Measurements from ENCODE around the gene DUSP23. TPM values are rescaled to one million over a fixed set of nuclear protein-coding genes. Genes with fewer than 3 reads are reported as not detected.

The DUSP23 gene
- total and polyA plus RNA-seq, 5 experiments from 2014 or later: 13.0 to 57.7 (median 50.0) TPM

- POLR2A ChIA-PET: no interaction called here
- H3K9me3 Mint-ChIP-seq: peaks cover 0 to 22% (median 4%) of the 10 kb centered on the region in 9 donors
- peak overlapping the region in 3 of 10 donors; percentile 46 to 75 (median 52) for H3K27ac Mint-ChIP-seq
- ATAC-seq (no peak), DNase-seq (no peak)
- H3K36me3 Mint-ChIP-seq: peaks cover 0 to 4% (median 4%) of the 10 kb centered on the region in 3 donors
- H3K4me3 Mint-ChIP-seq: no peak overlapping the region
- no peaks in the 10 kb centered on the region for H3K27me3 Mint-ChIP-seq
- peaks cover 39 to 65% (median 57%) of the 10 kb centered on the region in 4 donors for H3K4me1 Mint-ChIP-seq
Measured at GRCh38 chr1:159823406-159823805, 42.6 kb downstream of the DUSP23 start.

GRCh38 chr1:159825564-159825963 is 44.8 kb downstream of the DUSP23 start:
- H3K36me3 Mint-ChIP-seq: peaks cover 0 to 11% (median 11%) of the 10 kb centered on the region in 3 donors
- no peak for DNase-seq
- peak overlapping the region; percentile 3 to 77 (median 64) for H3K4me3 Mint-ChIP-seq
- peaks cover 48 to 85% (median 73%) of the 10 kb centered on the region in 4 donors for H3K4me1 Mint-ChIP-seq
- H3K9me3 Mint-ChIP-seq: peaks cover 0 to 35% (median 9%) of the 10 kb centered on the region in 9 donors
- peak in 1 of 2 donors; percentile 16 for ATAC-seq
- POLR2A ChIA-PET: interaction anchor here (1.3 kb wide), 1 partner anchor 97 kb away, joined by 5 read pairs; no protein-coding TSS in a partner anchor
- H3K27me3 Mint-ChIP-seq: no peaks in the 10 kb centered on the region
- H3K27ac Mint-ChIP-seq: peak overlapping the region; percentile 54 to 81 (median 76)

- no peaks in the 10 kb centered on the region for H3K27me3 Mint-ChIP-seq
- POLR2A ChIA-PET: interaction anchor here (0.6 to 1.4 kb wide), 4 partner anchors 13 to 99 kb away, joined by 3 to 6 read pairs (median 4); partner anchors contain the start of gene TAGLN2
- peak in 8 of 10 donors; percentile 2 to 70 (median 34) for DNase-seq
- H3K4me3 Mint-ChIP-seq: peak within 1 kb of the TSS; percentile 31 to 77 (median 64)
- peaks cover 0 to 35% (median 9%) of the 10 kb centered on the region in 9 donors for H3K9me3 Mint-ChIP-seq
- ATAC-seq: peak; percentile 75 to 86
- H3K36me3 Mint-ChIP-seq: peaks cover 0 to 11% (median 11%) of the 10 kb centered on the region in 3 donors
- peak within 1 kb of the TSS; percentile 54 to 90 (median 77) for H3K27ac Mint-ChIP-seq
- peaks cover 48 to 85% (median 71%) of the 10 kb centered on the region in 4 donors for H3K4me1 Mint-ChIP-seq
Measured at GRCh38 chr1:159826441-159827101, 45.8 kb downstream of the DUSP23 start, which contains the start of gene SLAMF8. TSS of gene SLAMF8 (plus strand) at chr1:159826873. CDS start at chr1:159826899, 26 bp downstream.

- no peak for ATAC-seq
- Mint-ChIP-seq H3K36me3 (peaks cover 0 to 11% (median 11%) of the 10 kb centered on the region in 3 donors), H3K27ac (peak overlapping the region; percentile 54 to 90 (median 77)), H3K4me3 (peak overlapping the region; percentile 31 to 77 (median 64)), H3K9me3 (peaks cover 0 to 35% (median 9%) of the 10 kb centered on the region in 9 donors), H3K27me3 (no peaks in the 10 kb centered on the region), H3K4me1 (peaks cover 48 to 81% (median 69%) of the 10 kb centered on the region in 4 donors)
- DNase-seq: no peak
- POLR2A ChIA-PET: interaction anchor here (0.6 to 1.4 kb wide), 4 partner anchors 11 to 46 kb away, joined by 3 to 6 read pairs (median 4); no protein-coding TSS in a partner anchor
Measured at GRCh38 chr1:159827102-159827490, 46.3 kb downstream of the DUSP23 start.

- peak overlapping the region in 9 of 10 donors; percentile 1 to 77 (median 52) for H3K4me3 Mint-ChIP-seq
- DNase-seq (peak in 2 of 10 donors; percentile 21 to 49), ATAC-seq (no peak)
- peaks cover 0 to 35% (median 9%) of the 10 kb centered on the region in 9 donors for H3K9me3 Mint-ChIP-seq
- POLR2A ChIA-PET: interaction anchor here (0.6 to 1.1 kb wide), 4 partner anchors 10 to 45 kb away, joined by 3 to 5 read pairs (median 4); no protein-coding TSS in a partner anchor
- no peaks in the 10 kb centered on the region for H3K27me3 Mint-ChIP-seq
- peaks cover 0 to 11% (median 11%) of the 10 kb centered on the region in 3 donors for H3K36me3 Mint-ChIP-seq
- H3K4me1 Mint-ChIP-seq: peaks cover 46 to 76% (median 68%) of the 10 kb centered on the region in 4 donors
- H3K27ac Mint-ChIP-seq: peak overlapping the region in 6 of 10 donors; percentile 8 to 80 (median 72)
Measured at GRCh38 chr1:159827549-159827948, 46.8 kb downstream of the DUSP23 start.

- DNase-seq: no peak
- Mint-ChIP-seq H3K4me1 (peaks cover 44 to 71% (median 66%) of the 10 kb centered on the region in 4 donors), H3K36me3 (peaks cover 0 to 11% (median 11%) of the 10 kb centered on the region in 3 donors), H3K9me3 (peaks cover 0 to 35% (median 9%) of the 10 kb centered on the region in 9 donors), H3K27ac (peak overlapping the region in 2 of 10 donors; percentile 59 to 74), H3K27me3 (no peaks in the 10 kb centered on the region), H3K4me3 (peak overlapping the region in 6 of 10 donors; percentile 18 to 77 (median 34))
- POLR2A ChIA-PET: interaction anchor here (0.9 kb wide), 2 partner anchors 25 to 97 kb away, joined by 3 to 4 read pairs; partner anchors contain the start of gene TAGLN2
- ATAC-seq: no peak
Measured at GRCh38 chr1:159828176-159828575, 47.4 kb downstream of the DUSP23 start.

GRCh38 chr1:159828581-159829272 is 48.0 kb downstream of the DUSP23 start:
- no peak for ATAC-seq
- H3K27ac Mint-ChIP-seq: peak overlapping the region in 5 of 10 donors; percentile 21 to 74 (median 42)
- H3K36me3 Mint-ChIP-seq: peaks cover 0 to 13% (median 13%) of the 10 kb centered on the region in 3 donors
- no peak for DNase-seq
- no peaks in the 10 kb centered on the region for H3K27me3 Mint-ChIP-seq
- H3K9me3 Mint-ChIP-seq: peaks cover 0 to 35% (median 9%) of the 10 kb centered on the region in 9 donors
- H3K4me3 Mint-ChIP-seq: peak overlapping the region in 7 of 10 donors; percentile 1 to 77 (median 29)
- H3K4me1 Mint-ChIP-seq: peaks cover 40 to 66% (median 62%) of the 10 kb centered on the region in 4 donors
- POLR2A ChIA-PET: interaction anchor here (0.9 kb wide), 2 partner anchors 25 to 96 kb away, joined by 3 to 4 read pairs; partner anchors contain the start of gene TAGLN2

GRCh38 chr1:159829273-159829634 is 48.5 kb downstream of the DUSP23 start:
- ATAC-seq: no peak
- POLR2A ChIA-PET: no interaction called here

GRCh38 chr1:159829822-159830465 is 49.2 kb downstream of the DUSP23 start:
- ATAC-seq: no peak
- no peak for DNase-seq
- Mint-ChIP-seq H3K27me3 (no peaks in the 10 kb centered on the region), H3K9me3 (peaks cover 0 to 35% (median 9%) of the 10 kb centered on the region in 9 donors), H3K27ac (peak overlapping the region in 1 of 10 donors; percentile 53), H3K36me3 (peaks cover 0 to 15% (median 15%) of the 10 kb centered on the region in 3 donors), H3K4me3 (peak overlapping the region in 1 of 10 donors; percentile 45), H3K4me1 (peaks cover 33 to 54% (median 51%) of the 10 kb centered on the region in 4 donors)
- POLR2A ChIA-PET: no interaction called here

More at GRCh38 chr1:159829273-159829634, 48.5 kb downstream of the DUSP23 start:
- Mint-ChIP-seq H3K36me3 (peaks cover 0 to 15% (median 15%) of the 10 kb centered on the region in 3 donors), H3K27ac (peak overlapping the region in 4 of 10 donors; percentile 42 to 67 (median 48)), H3K4me3 (peak overlapping the region in 6 of 10 donors; percentile 1 to 64 (median 43)), H3K27me3 (no peaks in the 10 kb centered on the region), H3K4me1 (peaks cover 40 to 61% (median 58%) of the 10 kb centered on the region in 4 donors), H3K9me3 (peaks cover 0 to 35% (median 9%) of the 10 kb centered on the region in 9 donors)
- no peak for DNase-seq

GRCh38 chr1:159830722-159831121 is 50.0 kb downstream of the DUSP23 start:
- H3K4me3 Mint-ChIP-seq: no peak overlapping the region
- DNase-seq (no peak), ATAC-seq (no peak)
- H3K36me3 Mint-ChIP-seq: peaks cover 4 to 17% (median 15%) of the 10 kb centered on the region in 3 donors
- H3K27me3 Mint-ChIP-seq: no peaks in the 10 kb centered on the region
- H3K9me3 Mint-ChIP-seq: peaks cover 0 to 35% (median 9%) of the 10 kb centered on the region in 9 donors
- POLR2A ChIA-PET: no interaction called here
- H3K4me1 Mint-ChIP-seq: peaks cover 27 to 47% (median 43%) of the 10 kb centered on the region in 4 donors
- H3K27ac Mint-ChIP-seq: peak overlapping the region in 1 of 10 donors; percentile 14

GRCh38 chr1:159831412-159832141 is 50.8 kb downstream of the DUSP23 start:
- H3K27me3 Mint-ChIP-seq: no peaks in the 10 kb centered on the region
- DNase-seq (no peak), ATAC-seq (no peak)
- H3K4me1 Mint-ChIP-seq: peaks cover 18 to 38% (median 34%) of the 10 kb centered on the region in 4 donors
- H3K27ac Mint-ChIP-seq: peak overlapping the region in 1 of 10 donors; percentile 12
- H3K9me3 Mint-ChIP-seq: peaks cover 0 to 30% (median 9%) of the 10 kb centered on the region in 9 donors
- POLR2A ChIA-PET: no interaction called here
- H3K36me3 Mint-ChIP-seq: peaks cover 8 to 24% (median 15%) of the 10 kb centered on the region in 3 donors
- H3K4me3 Mint-ChIP-seq: no peak overlapping the region
